Suprapubic skin (tissue), 4 donors: Measurements from ENCODE around the gene PIGB. TPM values are rescaled to one million over a fixed set of nuclear protein-coding genes. Genes with fewer than 3 reads are reported as not detected.
"Not testable (repeated sequence)": the region's sequence is repeated elsewhere in the genome, so short reads cannot be mapped to it uniquely, and the experiment has no call there.

ENCODE experiments used
- DNase-seq, 2 donors: peaks; one replicate each; pipeline ENCODE4 v3.0.0-alpha.2; 2019; ENCODE audit warnings: low spot score in 2 of 2
- H3K27ac ChIP-seq: fragments of 200-600 bp; sonication (generic); one replicate; pipeline ENCODE4 v1.5.1; 2019
- H3K27me3 ChIP-seq: fragments of 200-600 bp; sonication (generic); one replicate; pipeline ENCODE4 v1.5.1; 2019
- H3K36me3 ChIP-seq: fragments of 200-600 bp; sonication (generic); one replicate; pipeline ENCODE4 v1.5.1; 2019
- H3K4me1 ChIP-seq: fragments of 200-600 bp; sonication (generic); one replicate; pipeline ENCODE4 v1.5.1; 2019
- H3K4me3 ChIP-seq: fragments of 200-600 bp; sonication (generic); one replicate; pipeline ENCODE4 v1.5.1; 2019; ENCODE audit warnings: mild to moderate bottlenecking
- H3K9me3 ChIP-seq: fragments of 200-600 bp; sonication (generic); one replicate; pipeline ENCODE4 v1.5.1; 2019
- EP300 ChIP-seq: sonication (generic); formaldehyde crosslinking; IDR thresholded peaks from one replicate; pipeline ENCODE4 v1.6.1; 2017; ENCODE audit warnings: antibody characterized with exemption
- POLR2A ChIP-seq, 2 donors: fragments of 450-650 bp; IDR thresholded peaks; one replicate each; pipeline ENCODE4 v1.6.1; 2017; ENCODE audit warnings: antibody characterized with exemption in 2 of 2, mild to moderate bottlenecking in 2 of 2, moderate library complexity in 2 of 2
- POLR2AphosphoS5 ChIP-seq, 3 donors: sonication (generic); formaldehyde crosslinking; IDR thresholded peaks; one replicate each; pipeline ENCODE4 v1.6.1; 2017; ENCODE audit warnings: antibody characterized with exemption in 3 of 3
- WGBS: methylation state at CpG from one replicate; pipeline ENCODE4 v1.1.5; 2018; 5-methylcytosine and 5-hydroxymethylcytosine counted together
- total RNA-seq, 4 donors: library from RNA; depleted of rRNA; stranded (reverse); fragments of >200 nt; gene quantifications; one replicate each; pipeline ENCODE4 v1.1.0, GENCODE V29; 2016
- TF ChIP-seq, protein P1 (sequence below), 2 donors: fragments of 200-600 bp in 1 of 2; fragments of 450-650 bp in 1 of 2; sonication (generic) in 1 of 2; IDR thresholded peaks; one replicate each; pipeline ENCODE4 v1.5.1; 2016 to 2019; ENCODE audit warnings: antibody characterized with exemption in 2 of 2, mild to moderate bottlenecking in 1 of 2, moderate library complexity in 1 of 2

PIGB gene
- total RNA-seq, 4 donors from 2014 or later = 6.7 to 13.2 (median 9.9) TPM

- peaks cover 10% of the 10 kb centered on the region for H3K4me1 ChIP-seq
- 91% methylated on average over 2 of the region's 2 CpGs for WGBS
- H3K27me3 ChIP-seq = no peaks in the 10 kb centered on the region
- no peak overlapping the region for H3K27ac ChIP-seq
- H3K4me3 ChIP-seq = no peak overlapping the region
- no peaks in the 10 kb centered on the region for H3K9me3 ChIP-seq
- no peak for DNase-seq
- H3K36me3 ChIP-seq = no peaks in the 10 kb centered on the region
- TF ChIP-seq EP300 = no peak
- TF ChIP-seq, protein P1, sequence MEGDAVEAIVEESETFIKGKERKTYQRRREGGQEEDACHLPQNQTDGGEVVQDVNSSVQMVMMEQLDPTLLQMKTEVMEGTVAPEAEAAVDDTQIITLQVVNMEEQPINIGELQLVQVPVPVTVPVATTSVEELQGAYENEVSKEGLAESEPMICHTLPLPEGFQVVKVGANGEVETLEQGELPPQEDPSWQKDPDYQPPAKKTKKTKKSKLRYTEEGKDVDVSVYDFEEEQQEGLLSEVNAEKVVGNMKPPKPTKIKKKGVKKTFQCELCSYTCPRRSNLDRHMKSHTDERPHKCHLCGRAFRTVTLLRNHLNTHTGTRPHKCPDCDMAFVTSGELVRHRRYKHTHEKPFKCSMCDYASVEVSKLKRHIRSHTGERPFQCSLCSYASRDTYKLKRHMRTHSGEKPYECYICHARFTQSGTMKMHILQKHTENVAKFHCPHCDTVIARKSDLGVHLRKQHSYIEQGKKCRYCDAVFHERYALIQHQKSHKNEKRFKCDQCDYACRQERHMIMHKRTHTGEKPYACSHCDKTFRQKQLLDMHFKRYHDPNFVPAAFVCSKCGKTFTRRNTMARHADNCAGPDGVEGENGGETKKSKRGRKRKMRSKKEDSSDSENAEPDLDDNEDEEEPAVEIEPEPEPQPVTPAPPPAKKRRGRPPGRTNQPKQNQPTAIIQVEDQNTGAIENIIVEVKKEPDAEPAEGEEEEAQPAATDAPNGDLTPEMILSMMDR (IDR thresholded peaks at IDR 0.05) = no peak
- no peak for TF ChIP-seq POLR2AphosphoS5 (IDR thresholded peaks at IDR 0.05)
- TF ChIP-seq POLR2A (IDR thresholded peaks at IDR 0.05) = no peak
Measured at GRCh38 chr15:55279100-55279745, 39.8 kb upstream of the PIGB start.

DNA sequence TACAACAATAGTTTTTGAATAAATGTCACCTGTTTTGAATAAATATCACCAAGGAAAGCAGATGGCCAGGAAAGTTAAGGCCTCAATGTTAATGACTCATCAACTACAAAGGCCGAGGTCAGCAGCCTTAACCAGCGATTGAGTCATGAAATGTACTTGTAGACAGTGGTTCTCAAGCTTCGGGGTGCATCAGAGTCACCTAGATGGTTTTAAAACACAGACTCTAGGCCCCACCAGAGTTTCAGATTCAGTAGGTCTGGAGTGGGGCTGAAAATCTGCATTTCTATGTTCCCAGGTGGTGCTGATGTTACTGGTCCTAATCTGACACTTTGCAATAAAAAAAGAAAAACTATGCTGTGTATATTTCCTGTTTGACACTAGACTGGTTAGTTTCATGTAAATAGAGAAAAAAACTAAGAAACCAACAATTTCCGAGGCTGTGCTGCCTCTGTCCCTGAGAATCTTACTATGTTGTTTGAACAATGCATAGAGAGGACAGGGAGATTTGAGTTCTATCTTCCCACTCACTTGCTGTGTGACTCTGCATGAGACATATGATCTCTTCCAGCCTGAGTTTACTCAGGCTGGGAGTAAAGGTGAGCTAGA lies 39.2 kb upstream of the PIGB start:
- no peak for DNase-seq
- Histone ChIP-seq H3K27ac (no peak overlapping the region), H3K9me3 (no peaks in the 10 kb centered on the region), H3K36me3 (no peaks in the 10 kb centered on the region), H3K4me3 (no peak overlapping the region), H3K4me1 (peaks cover 10% of the 10 kb centered on the region), H3K27me3 (no peaks in the 10 kb centered on the region)
- TF ChIP-seq POLR2AphosphoS5 (IDR thresholded peaks at IDR 0.05) (no peak), POLR2A (IDR thresholded peaks at IDR 0.05) (no peak), EP300 (no peak)
- TF ChIP-seq, protein P1 (IDR thresholded peaks at IDR 0.05) = no peak
- WGBS = 56% methylated on average over 4 of the region's 4 CpGs

GRCh38 chr15:55280589-55280988 lies 38.4 kb upstream of the PIGB start:
- H3K27me3 ChIP-seq, DNase-seq, H3K4me3 ChIP-seq, H3K27ac ChIP-seq, H3K36me3 ChIP-seq, H3K9me3 ChIP-seq: not testable (repeated sequence)
- H3K4me1 ChIP-seq = peaks cover 10% of the 10 kb centered on the region
- WGBS = 79% methylated on average over 2 of the region's 2 CpGs

GRCh38 chr15:55281517-55282228 lies 37.3 kb upstream of the PIGB start:
- no peaks in the 10 kb centered on the region for H3K9me3 ChIP-seq
- no peak for DNase-seq
- H3K4me1 ChIP-seq = peaks cover 10% of the 10 kb centered on the region
- H3K27me3 ChIP-seq = no peaks in the 10 kb centered on the region
- H3K27ac ChIP-seq = no peak overlapping the region
- H3K36me3 ChIP-seq = no peaks in the 10 kb centered on the region
- TF ChIP-seq EP300 (no peak), POLR2A (IDR thresholded peaks at IDR 0.05) (no peak), POLR2AphosphoS5 (IDR thresholded peaks at IDR 0.05) (no peak)
- TF ChIP-seq, protein P1 (IDR thresholded peaks at IDR 0.05) = no peak
- no peak overlapping the region for H3K4me3 ChIP-seq

GRCh38 chr15:55282284-55282833 lies 36.7 kb upstream of the PIGB start:
- H3K4me1 ChIP-seq = peaks cover 10% of the 10 kb centered on the region
- TF ChIP-seq EP300 (no peak), POLR2AphosphoS5 (IDR thresholded peaks at IDR 0.05) (no peak), POLR2A (IDR thresholded peaks at IDR 0.05) (no peak)
- 62% methylated on average over 5 of the region's 5 CpGs for WGBS
- no peak overlapping the region for H3K4me3 ChIP-seq
- no peaks in the 10 kb centered on the region for H3K9me3 ChIP-seq
- no peak for DNase-seq
- H3K36me3 ChIP-seq = no peaks in the 10 kb centered on the region
- H3K27ac ChIP-seq = no peak overlapping the region
- H3K27me3 ChIP-seq = no peaks in the 10 kb centered on the region
